GM12872 (cell line): ENCODE measurements around the gene NPFFR1.

Source experiments
- CTCF ChIP-seq: IDR thresholded peaks from 3 replicates; pipeline ENCODE4 v1.5.1; 2011; ENCODE audit warnings: low read depth, mild to moderate bottlenecking, low read length, moderate library complexity; ENCODE audit not compliant: insufficient read depth

Gene NPFFR1

GRCh38 chr10:70306181-70306705, 22.4 kb upstream of the NPFFR1 start:
- no peak for TF ChIP-seq CTCF

GRCh38 chr10:70303730-70304129, 19.9 kb upstream of the NPFFR1 start:
- no peak for TF ChIP-seq CTCF

GRCh38 chr10:70302292-70302691, 18.5 kb upstream of the NPFFR1 start:
- TF ChIP-seq CTCF, result no peak

- no peak for TF ChIP-seq CTCF
Measured at GRCh38 chr10:70300908-70301597, 17.2 kb upstream of the NPFFR1 start.

- no peak for TF ChIP-seq CTCF
Measured at GRCh38 chr10:70300461-70300860, 16.7 kb upstream of the NPFFR1 start.

- no peak for TF ChIP-seq CTCF
Measured at GRCh38 chr10:70299876-70300275, 16.1 kb upstream of the NPFFR1 start.

GRCh38 chr10:70298393-70298792, 14.6 kb upstream of the NPFFR1 start:
- TF ChIP-seq CTCF, result no peak
